OCI-LY1 (cell line): ENCODE results near the gene PTGER4.

Experiments used
- EZH2 ChIP-seq: fragments of 200-600 bp; sonication (generic), shearing (Covaris generic); IDR thresholded peaks from 2 replicates; pipeline ENCODE4 v1.8.0; 2017; ENCODE audit warnings: borderline replicate concordance, mixed run types, mild to moderate bottlenecking, antibody characterized with exemption, low read length, moderate library complexity, mixed read lengths
- TF ChIP-seq, protein P1 (sequence below): fragments of 200-600 bp; sonication (generic), shearing (Covaris generic); IDR thresholded peaks from 2 replicates; pipeline ENCODE4 v1.5.1; 2017; ENCODE audit warnings: mild to moderate bottlenecking, antibody characterized with exemption, low read length, moderate library complexity, mixed read lengths

- TF ChIP-seq, protein P1, sequence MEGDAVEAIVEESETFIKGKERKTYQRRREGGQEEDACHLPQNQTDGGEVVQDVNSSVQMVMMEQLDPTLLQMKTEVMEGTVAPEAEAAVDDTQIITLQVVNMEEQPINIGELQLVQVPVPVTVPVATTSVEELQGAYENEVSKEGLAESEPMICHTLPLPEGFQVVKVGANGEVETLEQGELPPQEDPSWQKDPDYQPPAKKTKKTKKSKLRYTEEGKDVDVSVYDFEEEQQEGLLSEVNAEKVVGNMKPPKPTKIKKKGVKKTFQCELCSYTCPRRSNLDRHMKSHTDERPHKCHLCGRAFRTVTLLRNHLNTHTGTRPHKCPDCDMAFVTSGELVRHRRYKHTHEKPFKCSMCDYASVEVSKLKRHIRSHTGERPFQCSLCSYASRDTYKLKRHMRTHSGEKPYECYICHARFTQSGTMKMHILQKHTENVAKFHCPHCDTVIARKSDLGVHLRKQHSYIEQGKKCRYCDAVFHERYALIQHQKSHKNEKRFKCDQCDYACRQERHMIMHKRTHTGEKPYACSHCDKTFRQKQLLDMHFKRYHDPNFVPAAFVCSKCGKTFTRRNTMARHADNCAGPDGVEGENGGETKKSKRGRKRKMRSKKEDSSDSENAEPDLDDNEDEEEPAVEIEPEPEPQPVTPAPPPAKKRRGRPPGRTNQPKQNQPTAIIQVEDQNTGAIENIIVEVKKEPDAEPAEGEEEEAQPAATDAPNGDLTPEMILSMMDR: no peak
- TF ChIP-seq EZH2: no peak
Observed at GRCh38 chr5:40655138-40655537, 24.6 kb upstream of the PTGER4 start.
